HG03520 (cell line): ENCODE measurements around the gene CNR1.

Experiments used
- ATAC-seq: cut with Tn5 transposase; IDR thresholded peaks from one replicate; pipeline ENCODE4 v1.9.1; 2021; ENCODE audit warnings: mild to moderate bottlenecking, moderate library complexity; ENCODE audit not compliant: unreplicated experiment

CNR1 gene

GRCh38 chr6:88144637-88145297 lies 21.4 kb downstream of the CNR1 start:
- no peak for ATAC-seq

DNA sequence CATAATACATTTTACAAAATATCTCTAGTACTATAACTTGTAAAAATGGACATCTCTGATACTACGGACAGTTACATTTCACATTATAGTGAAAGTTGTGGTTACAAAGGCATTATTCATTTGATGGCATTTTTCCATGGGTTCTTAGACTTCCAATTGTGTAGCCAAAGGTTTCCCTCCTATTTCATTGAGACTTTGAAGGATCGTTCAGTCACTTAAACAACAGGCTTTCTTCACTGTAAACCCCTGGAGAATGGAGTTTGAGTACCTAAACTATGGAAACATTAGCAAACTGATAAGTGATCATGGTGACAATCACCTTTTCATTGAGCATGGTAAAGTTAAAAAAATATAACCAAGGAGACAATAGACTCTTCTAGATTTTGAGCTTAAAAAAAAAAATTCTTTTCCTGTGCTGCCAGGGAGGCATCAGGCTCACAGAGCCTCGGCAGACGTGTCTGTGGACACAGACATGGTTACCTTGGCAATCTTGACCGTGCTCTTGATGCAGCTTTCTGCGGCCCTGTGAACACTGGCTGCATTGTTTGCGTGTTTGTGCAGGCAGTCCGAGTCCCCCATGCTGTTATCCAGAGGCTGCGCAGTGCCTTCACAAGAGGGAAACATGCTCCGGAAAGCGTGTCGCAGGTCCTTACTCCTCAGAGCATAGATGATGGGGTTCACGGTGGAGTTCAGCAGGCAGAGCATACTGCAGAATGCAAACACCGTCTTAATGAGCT lies 22.6 kb downstream of the CNR1 start:
- ATAC-seq: no peak

DNA sequence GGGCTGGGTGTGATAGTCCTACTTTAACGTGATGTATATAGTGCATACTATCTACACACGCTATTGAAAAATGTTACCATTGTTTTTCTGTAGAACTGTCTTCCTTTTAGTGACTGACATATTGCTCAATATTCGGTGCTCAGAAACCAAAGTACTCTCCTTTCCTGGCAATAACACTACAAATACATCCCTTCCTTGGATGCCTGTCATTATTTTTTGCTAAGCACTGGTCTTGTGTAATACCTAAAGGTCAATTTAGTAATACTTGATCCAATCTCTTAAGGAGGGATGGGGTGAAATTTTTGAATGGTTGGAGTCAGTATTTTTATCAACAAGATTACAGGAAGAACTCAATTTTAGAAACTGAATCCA lies 23.9 kb downstream of the CNR1 start:
- ATAC-seq: no peak

- ATAC-seq: peak; percentile 95
These were observed 24.4 kb downstream of the CNR1 start for GRCh38 chr6:88141561-88142296.

DNA sequence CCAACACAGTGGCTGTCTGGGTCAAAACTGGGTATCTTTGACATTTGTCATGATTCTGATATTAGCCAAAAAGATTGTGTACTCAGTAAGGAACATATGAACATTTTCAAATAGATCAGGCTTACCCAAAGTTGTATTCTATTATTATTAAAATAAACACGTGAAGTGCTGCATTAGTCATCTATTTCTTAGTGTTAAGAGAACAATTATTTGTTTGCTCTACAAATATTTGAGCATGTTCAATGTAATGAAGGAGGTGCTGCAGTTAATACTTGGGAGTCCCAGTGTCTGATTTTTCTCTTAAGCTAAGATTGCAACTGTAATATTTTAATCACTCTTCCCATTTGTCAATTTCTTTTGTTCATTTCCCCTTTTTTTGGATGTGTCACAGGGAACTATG lies 28.2 kb downstream of the CNR1 start:
- ATAC-seq: no peak

- peak; percentile 69 for ATAC-seq
These were observed 30.5 kb downstream of the CNR1 start for GRCh38 chr6:88135578-88136114.

DNA sequence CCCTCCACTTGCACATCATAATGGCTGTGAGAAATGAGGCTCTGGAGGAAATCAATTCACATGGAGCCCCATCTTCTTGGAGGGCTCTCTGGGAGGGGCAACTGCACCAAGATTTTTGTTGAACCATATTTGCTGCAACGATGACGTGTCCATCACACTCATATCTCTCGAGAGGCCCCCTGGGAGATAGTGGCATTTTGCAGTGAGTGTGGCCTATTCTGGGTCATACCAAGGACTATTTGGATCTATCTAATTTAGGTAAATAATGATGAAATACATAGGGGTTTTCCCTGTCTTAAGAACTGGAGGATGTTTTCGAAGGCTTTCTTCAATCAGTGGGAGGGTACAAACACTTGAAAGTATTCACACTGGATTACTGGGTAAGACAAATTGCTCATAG lies 31.6 kb downstream of the CNR1 start:
- no peak for ATAC-seq

DNA sequence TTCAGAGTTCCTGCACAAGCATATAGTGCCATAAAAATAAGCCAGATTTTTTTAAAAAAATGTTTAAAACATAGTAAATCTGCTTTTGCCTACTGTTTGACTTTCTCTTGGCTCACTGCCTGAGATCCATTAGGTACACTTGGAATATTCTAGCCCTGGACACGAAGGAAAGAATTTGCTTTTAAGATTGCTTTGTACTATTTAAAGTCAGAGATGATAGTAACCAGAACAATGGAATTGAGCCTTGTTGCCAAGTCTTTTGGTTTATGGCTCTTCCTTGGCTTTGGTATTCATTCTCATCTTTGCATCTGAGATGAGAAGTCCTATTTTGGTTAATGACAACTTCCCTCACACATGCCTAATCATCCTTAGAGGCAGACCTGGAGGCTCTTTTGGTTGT lies 32.4 kb downstream of the CNR1 start:
- ATAC-seq: no peak

GRCh38 chr6:88124925-88125557 lies 41.1 kb downstream of the CNR1 start:
- ATAC-seq: no peak

GRCh38 chr6:88120635-88121034 lies 45.5 kb downstream of the CNR1 start:
- no peak for ATAC-seq

- no peak for ATAC-seq
These were observed 46.4 kb downstream of the CNR1 start for GRCh38 chr6:88119769-88120168.

- no peak for ATAC-seq
These were observed 49.9 kb downstream of the CNR1 start for GRCh38 chr6:88116276-88116675.

DNA sequence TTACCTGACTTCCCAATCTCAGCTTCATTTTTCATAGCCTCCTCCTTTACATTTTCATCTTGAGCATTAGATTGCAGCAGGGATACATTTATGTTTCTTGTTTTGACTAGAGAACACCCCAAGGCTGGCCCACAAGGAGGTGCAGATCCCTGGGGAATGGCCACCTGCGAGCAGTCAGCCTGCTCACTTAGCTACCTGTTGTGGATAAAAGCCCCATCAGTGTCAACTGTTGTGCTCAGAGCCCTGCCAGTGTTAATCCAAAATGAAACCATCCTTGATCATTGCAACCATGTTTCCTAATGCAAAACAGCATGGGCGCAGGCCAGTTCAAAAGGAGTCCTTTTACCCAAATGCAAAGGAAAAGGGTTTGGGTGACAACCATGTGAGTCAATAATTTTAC lies 50.8 kb downstream of the CNR1 start:
- no peak for ATAC-seq

GRCh38 chr6:88114838-88115237 lies 51.3 kb downstream of the CNR1 start:
- no peak for ATAC-seq

DNA sequence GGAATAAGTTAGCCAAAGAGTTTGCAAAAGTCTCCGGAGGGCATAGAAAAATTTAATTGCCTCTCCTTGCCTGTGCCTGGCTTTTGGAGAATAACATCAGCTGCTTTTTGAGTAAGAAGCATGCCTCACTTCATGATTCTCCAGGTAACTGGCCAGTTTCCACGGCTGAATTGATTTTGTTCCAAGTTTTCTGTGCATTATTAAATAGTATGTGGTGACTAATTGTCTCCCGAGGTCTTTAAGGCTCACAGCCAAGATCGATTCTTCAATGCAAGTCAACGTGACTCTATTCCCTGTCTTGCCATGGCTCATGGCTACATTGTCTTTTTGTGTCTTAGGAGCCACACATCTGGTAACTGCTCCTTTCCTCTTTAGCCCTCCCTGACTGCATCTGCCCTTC lies 54.2 kb downstream of the CNR1 start:
- ATAC-seq: no peak

GRCh38 chr6:88107241-88107640 lies 58.9 kb downstream of the CNR1 start:
- no peak for ATAC-seq

DNA sequence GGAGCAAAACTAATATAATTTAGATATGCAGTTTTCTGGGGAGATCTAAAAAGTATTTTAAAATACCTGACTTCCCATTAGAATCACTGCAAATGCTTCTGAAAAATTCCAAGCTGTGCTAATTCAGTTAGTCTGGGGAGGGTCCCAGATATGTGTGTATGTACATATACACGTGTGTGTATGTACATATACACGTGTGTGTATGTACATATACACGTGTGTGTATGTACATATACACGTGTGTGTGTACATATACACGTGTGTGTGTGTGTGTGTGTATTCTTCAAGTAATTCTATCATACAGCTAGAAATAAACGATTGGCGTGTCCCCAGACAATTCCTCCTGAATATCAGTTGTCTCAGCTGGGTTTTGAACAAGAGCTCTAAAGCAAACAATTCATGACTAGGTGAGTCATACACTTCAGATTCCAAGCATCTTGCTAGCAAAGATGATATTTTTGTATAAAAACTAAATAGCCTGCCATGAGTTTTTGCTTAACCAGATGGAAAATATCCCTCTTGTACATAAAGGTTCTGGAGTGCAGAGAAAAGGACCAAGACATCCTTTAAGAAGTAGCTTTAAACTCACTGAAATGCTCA lies 60.3 kb downstream of the CNR1 start:
- no peak for ATAC-seq
